Lung (tissue), 12 donors: ENCODE data around the gene TPD52L2. TPM values are rescaled to one million over a fixed set of nuclear protein-coding genes. Genes with fewer than 3 reads are reported as not detected.

Experiments used
- ATAC-seq: fragments of 200-7000 bp; cut with Tn5 transposase; one replicate; pipeline ENCODE4 v1.9.1; 2020; ENCODE audit warnings: moderate number of reproducible peaks; ENCODE audit not compliant: insufficient read depth, low FRiP score
- DNase-seq, 3 donors: peaks; one replicate each; pipeline ENCODE4 v3.0.0-alpha.2; 2013 to 2017
- H3K27ac ChIP-seq, 2 donors: one replicate each; pipeline ENCODE4 v1.5.1; 2013; ENCODE audit warnings: mild to moderate bottlenecking in 2 of 2, moderate library complexity in 2 of 2, control low read depth in 1 of 2, inconsistent platforms in 1 of 2, low read depth in 1 of 2, low read length in 1 of 2
- H3K27me3 ChIP-seq, 3 donors: one replicate each; pipeline ENCODE4 v1.5.1; 2013; ENCODE audit warnings: low read length in 2 of 3; ENCODE audit not compliant: control insufficient read depth in 3 of 3, insufficient read depth in 3 of 3
- H3K36me3 ChIP-seq, 4 donors: one replicate each; pipeline ENCODE4 v1.5.1; 2013; ENCODE audit warnings: low read length in 4 of 4, mild to moderate bottlenecking in 1 of 4, moderate library complexity in 1 of 4; ENCODE audit not compliant: control insufficient read depth in 4 of 4, insufficient read depth in 4 of 4
- H3K4me1 ChIP-seq, 5 donors: one replicate each; pipeline ENCODE4 v1.5.1; 2013; ENCODE audit warnings: low read length in 5 of 5, mild to moderate bottlenecking in 2 of 5, moderate library complexity in 1 of 5; ENCODE audit not compliant: control insufficient read depth in 5 of 5, insufficient read depth in 5 of 5
- H3K4me3 ChIP-seq: one replicate; pipeline ENCODE4 v1.5.1; 2013; ENCODE audit warnings: mild to moderate bottlenecking, control low read depth, moderate library complexity
- H3K9ac ChIP-seq, 2 donors: one replicate each; pipeline ENCODE4 v1.5.1; 2013; ENCODE audit warnings: low read length in 2 of 2, control low read depth in 1 of 2; ENCODE audit not compliant: insufficient read depth in 1 of 2
- H3K9me3 ChIP-seq, 4 donors: one replicate each; pipeline ENCODE4 v1.5.1; 2013; ENCODE audit warnings: low read length in 3 of 4, mild to moderate bottlenecking in 1 of 4, moderate library complexity in 1 of 4; ENCODE audit not compliant: control insufficient read depth in 4 of 4, insufficient read depth in 3 of 4
- CTCF ChIP-seq: IDR thresholded peaks from 2 replicates; pipeline ENCODE4 v1.5.1; 2012; ENCODE audit warnings: mild to moderate bottlenecking; ENCODE audit errors: control extremely low read depth, extremely low read depth
- WGBS, 2 donors: extraction: QIAGEN DNeasy Blood & Tissue Kit; methylation state at CpG; one replicate each; pipeline ENCODE4 v1.1.7; 2013; 5-methylcytosine and 5-hydroxymethylcytosine counted together
- polyA plus RNA-seq, 2 donors: library from polyadenylated mRNA; stranded (reverse); fragments of 200-250 nt; gene quantifications; one replicate each; pipeline ENCODE4 v1.2.1, GENCODE V29; 2013
- total RNA-seq, 2 donors: library from RNA; depleted of rRNA in 1 of 2; stranded (reverse); fragments of >200 nt in 1 of 2; gene quantifications; one replicate each; pipeline ENCODE4 v1.2.1, GENCODE V29; 2014 to 2021
- donor health status: control.
- donor health status: control.
- donor health status: Bipolar disorder and iron deficiency.
- donor health status: healthy.
- donor health status: DM: yes; HTN: yes; CAD: no.

The TPD52L2 gene
- total and polyA plus RNA-seq, 4 donors: 66.2 to 130 (median 79.3) TPM

- WGBS, 2 donors: 0 to 1% methylated on average over 5 of the region's 5 CpGs
- no peak overlapping the region for H3K4me3 ChIP-seq
- H3K36me3 ChIP-seq: peaks cover 0 to 10% (median 3%) of the 10 kb centered on the region in 4 donors
- peaks cover 0 to 18% (median 6%) of the 10 kb centered on the region in 5 donors for H3K4me1 ChIP-seq
- H3K27me3 ChIP-seq: no peaks in the 10 kb centered on the region
- H3K27ac ChIP-seq: peak overlapping the region in 1 of 2 donors; percentile 53
- peak in 2 of 3 donors; percentile 42 to 47 for DNase-seq
- no peak for ATAC-seq
- H3K9me3 ChIP-seq: no peaks in the 10 kb centered on the region
- H3K9ac ChIP-seq: peak overlapping the region; percentile 26 to 42
- no peak for TF ChIP-seq CTCF
Observed at GRCh38 chr20:63895952-63896263, 30.8 kb downstream of the TPD52L2 start.

- Histone ChIP-seq H3K27ac (peak overlapping the region; percentile 26 to 89), H3K9me3 (no peaks in the 10 kb centered on the region), H3K27me3 (no peaks in the 10 kb centered on the region), H3K9ac (peak overlapping the region in 1 of 2 donors; percentile 42), H3K36me3 (peaks cover 0 to 9% (median 0%) of the 10 kb centered on the region in 4 donors), H3K4me1 (peaks cover 0 to 18% (median 6%) of the 10 kb centered on the region in 5 donors), H3K4me3 (peak overlapping the region; percentile 26)
- WGBS, 2 donors: 9% methylated on average over 18 of the region's 18 CpGs
- no peak for TF ChIP-seq CTCF
- ATAC-seq: no peak
- DNase-seq: peak; percentile 20 to 54 (median 31)
Observed at GRCh38 chr20:63896264-63897105, 31.4 kb downstream of the TPD52L2 start.

- no peak for TF ChIP-seq CTCF
- H3K4me3 ChIP-seq: no peak overlapping the region
- peak overlapping the region in 1 of 2 donors; percentile 69 for H3K27ac ChIP-seq
Observed at GRCh38 chr20:63897978-63898561, 33.0 kb downstream of the TPD52L2 start.

More at GRCh38 chr20:63897978-63898561, 33.0 kb downstream of the TPD52L2 start:
- peaks cover 0 to 18% (median 6%) of the 10 kb centered on the region in 5 donors for H3K4me1 ChIP-seq
- no peak overlapping the region for H3K9ac ChIP-seq
- H3K36me3 ChIP-seq: peaks cover 0 to 5% (median 0%) of the 10 kb centered on the region in 4 donors
- ATAC-seq: no peak
- WGBS, 2 donors: 78 to 82% methylated on average over 6 of the region's 6 CpGs
- no peaks in the 10 kb centered on the region for H3K27me3 ChIP-seq
- no peak for DNase-seq
- H3K9me3 ChIP-seq: no peaks in the 10 kb centered on the region
